HepG2 (cell line): ENCODE measurements around the gene MED12. TPM values are rescaled to one million over a fixed set of nuclear protein-coding genes. Genes with fewer than 3 reads are reported as not detected.

Experiments
- ATAC-seq: fragments of 200-7000 bp; cut with Tn5 transposase; 3 replicates; pipeline ENCODE4 v1.9.1; 2020; ENCODE audit warnings: mild to moderate bottlenecking, moderate library complexity
- BruUV-seq: library from RNA; stranded (reverse); fragments of 400-500 nt; replicated peaks from 2 replicates; lab custom pipeline; 2021; lab: Mats Ljungman, UMichigan
- CTCF ChIA-PET: fragments of 300-600 bp; formaldehyde crosslinking; extraction: SDS; loops from one replicate; lab custom pipeline; 2021; ENCODE audit warnings: low total read pairs, inconsistent platforms, low intra/inter-chr PET ratio; lab: Yijun Ruan, JAX
- POLR2A ChIA-PET: fragments of 350-600 bp; sonication (Branson Sonifier 250); formaldehyde crosslinking; loops from one replicate; lab custom pipeline; 2020; ENCODE audit warnings: antibody characterized with exemption, inconsistent platforms; lab: Yijun Ruan, JAX
- DNase-seq: peaks from one replicate; pipeline ENCODE4 v3.0.0-alpha.2; 2015; ENCODE audit warnings: low spot score
- FAIRE-seq: peaks from 3 replicates; lab custom pipeline; 2011; peaks lifted over from hg19 to GRCh38; lab: Jason Lieb, UNC
- H2AFZ ChIP-seq: one replicate; pipeline ENCODE4 v1.6.1; 2011; ENCODE audit warnings: low read length, inconsistent platforms
- H3K27ac ChIP-seq: fragments of 300-600 bp; 3 replicates; pipeline ENCODE4 v1.8.0; 2011; ENCODE audit warnings: mixed run types, mild to moderate bottlenecking, mixed read lengths, low read length, inconsistent platforms; ENCODE audit not compliant: insufficient read depth; ENCODE audit errors: extremely low read length
- H3K27me3 ChIP-seq, 2 experiments: fragments of 200-600 bp in 1 of 2; 2 replicates in 1 of 2; 3 replicates in 1 of 2; pipeline versions ENCODE4 v1.6.0 to v1.8.0; 2011; ENCODE audit warnings: low read length in 2 of 2, mild to moderate bottlenecking in 2 of 2, moderate library complexity in 2 of 2, inconsistent platforms in 1 of 2; ENCODE audit not compliant: insufficient read depth in 2 of 2, control insufficient read depth in 1 of 2
- H3K36me3 ChIP-seq, 2 experiments: fragments of 200-600 bp in 1 of 2; replicated peaks in 1 of 2; 2 replicates in 1 of 2; 3 replicates in 1 of 2; pipeline versions ENCODE4 v1.5.1 to v1.8.0; 2011; ENCODE audit warnings: low read length in 2 of 2, inconsistent platforms in 1 of 2; ENCODE audit not compliant: insufficient read depth in 2 of 2, control insufficient read depth in 1 of 2
- H3K4me1 ChIP-seq: 2 replicates; pipeline ENCODE4 v1.5.1; 2012; ENCODE audit warnings: low read length, inconsistent platforms; ENCODE audit not compliant: insufficient read depth
- H3K4me2 ChIP-seq: 2 replicates; pipeline ENCODE4 v1.6.0; 2011; ENCODE audit warnings: low read depth, low read length, inconsistent platforms
- H3K4me3 ChIP-seq, 3 experiments: fragments of 200-600 bp in 1 of 3; sonication (generic), shearing (Covaris generic) in 1 of 3; replicated peaks in 1 of 3; 2 replicates each; pipeline ENCODE4 v1.5.1; 2011 to 2016; ENCODE audit warnings: low read length in 3 of 3, inconsistent platforms in 2 of 3, low read depth in 2 of 3, mild to moderate bottlenecking in 2 of 3, control low read depth in 1 of 3, mixed read lengths in 1 of 3; ENCODE audit not compliant: insufficient read depth in 1 of 3
- H3K79me2 ChIP-seq: one replicate; pipeline ENCODE4 v1.6.1; 2011; ENCODE audit warnings: low read length, inconsistent platforms; ENCODE audit not compliant: insufficient read depth
- H3K9ac ChIP-seq: 2 replicates; pipeline ENCODE4 v1.6.0; 2011; ENCODE audit warnings: mild to moderate bottlenecking, low read depth, low read length, inconsistent platforms; ENCODE audit not compliant: insufficient read depth
- H3K9me3 ChIP-seq: 2 replicates; pipeline ENCODE4 v1.5.1; 2012; ENCODE audit warnings: mild to moderate bottlenecking, low read length
- H4K20me1 ChIP-seq: 2 replicates; pipeline ENCODE4 v1.6.0; 2011; ENCODE audit warnings: inconsistent platforms, mild to moderate bottlenecking, low read length, moderate library complexity; ENCODE audit not compliant: insufficient read depth
- ATF7-NPFF ChIP-seq: sonication (generic); formaldehyde crosslinking; IDR thresholded peaks from 2 replicates; pipeline ENCODE4 v1.8.1; 2023; ENCODE audit warnings: mild to moderate bottlenecking, low read depth, missing genetic modification reagents, moderate library complexity
- FOSL1 ChIP-seq: sonication (generic); formaldehyde crosslinking; IDR thresholded peaks from 2 replicates; pipeline ENCODE4 v1.9.0; 2021; ENCODE audit warnings: missing genetic modification reagents, borderline replicate concordance
- HNRNPK ChIP-seq: fragments of 200-400 bp; formaldehyde crosslinking; IDR thresholded peaks from 2 replicates; pipeline ENCODE4 v1.6.1; 2018; ENCODE audit warnings: low read length, low read depth, moderate library complexity, mild to moderate bottlenecking; ENCODE audit not compliant: poor library complexity, severe bottlenecking
- KDM4B ChIP-seq: sonication (generic); formaldehyde crosslinking; IDR thresholded peaks from 2 replicates; pipeline ENCODE4 v1.4.0; 2020; ENCODE audit warnings: missing genetic modification reagents
- RCOR2 ChIP-seq: IDR thresholded peaks from 2 replicates; pipeline ENCODE4 v1.6.1; 2016; ENCODE audit warnings: missing biosample characterization, missing genetic modification reagents
- RFX5 ChIP-seq: IDR thresholded peaks from 2 replicates; pipeline ENCODE4 v1.6.1; 2011; ENCODE audit warnings: low read depth, low read length, improper control_type of control experiment
- SMC3 ChIP-seq: IDR thresholded peaks from 2 replicates; pipeline ENCODE4 v1.6.1; 2011; ENCODE audit warnings: low read length, improper control_type of control experiment
- STAG1 ChIP-seq: sonication (generic); formaldehyde crosslinking; IDR thresholded peaks from 2 replicates; pipeline ENCODE4 v1.4.0; 2020; ENCODE audit warnings: missing genetic modification reagents
- TEAD3 ChIP-seq: optimal IDR thresholded peaks from 2 replicates; pipeline ENCODE3; 2016; ENCODE audit warnings: borderline replicate concordance
- THRA ChIP-seq: sonication (generic); formaldehyde crosslinking; IDR thresholded peaks from 2 replicates; pipeline ENCODE4 v1.4.0; 2020; ENCODE audit warnings: missing genetic modification reagents, borderline replicate concordance
- TOE1 ChIP-seq: sonication (generic); formaldehyde crosslinking; IDR thresholded peaks from 2 replicates; pipeline ENCODE4 v1.4.0; 2020; ENCODE audit warnings: mild to moderate bottlenecking, missing genetic modification reagents
- ZBTB26 ChIP-seq: IDR thresholded peaks from 2 replicates; pipeline ENCODE4 v1.6.1; 2016; ENCODE audit warnings: missing compliant biosample characterization, missing genetic modification reagents, borderline replicate concordance
- ZBTB3 ChIP-seq: sonication (generic); formaldehyde crosslinking; IDR thresholded peaks from 2 replicates; pipeline ENCODE4 v1.4.0; 2020; ENCODE audit warnings: low read depth, mild to moderate bottlenecking, moderate library complexity, missing genetic modification reagents, borderline replicate concordance
- ZFP82 ChIP-seq: sonication (generic); formaldehyde crosslinking; IDR thresholded peaks from 2 replicates; pipeline ENCODE4 v1.5.1; 2020; ENCODE audit warnings: mild to moderate bottlenecking, missing genetic modification reagents, borderline replicate concordance
- ZNF329 ChIP-seq: sonication (generic); formaldehyde crosslinking; IDR thresholded peaks from 2 replicates; pipeline ENCODE4 v1.9.0; 2021; ENCODE audit warnings: low read depth, mild to moderate bottlenecking, missing genetic modification reagents
- WGBS: methylation state at CpG from one replicate; pipeline ENCODE4 v1.1.6; 2017; ENCODE audit warnings: low lambda C conversion rate; 5-methylcytosine and 5-hydroxymethylcytosine counted together
- in situ Hi-C: cut with HindIII; loops from 2 replicates; pipeline ENCODE4 v1.10.0; 2017; ENCODE audit warnings: low pct_unique_long_range_greater_than_20kb; ENCODE audit not compliant: extremely low pct_ligation_motif_present
- intact Hi-C: fragments of 100-400 bp; cut with micrococcal nuclease; formaldehyde crosslinking; loops from one replicate; pipeline ENCODE4 v1.10.0; 2022; ENCODE audit not compliant: unreplicated experiment
- polyA plus RNA-seq, 8 experiments: library from polyadenylated mRNA; depleted of rRNA in 3 of 8; stranded (reverse) in 7 of 8; unstranded in 1 of 8; fragments of >200 nt; fragmentation: Illumina TruSeq in 4 of 8; extraction: Trizol in 4 of 8; gene quantifications; 2 replicates each; pipeline versions ENCODE4 v1.2.1 to v1.2.3, GENCODE V29; 2011 to 2016; ENCODE audit warnings: low read depth in 4 of 8, missing spikeins in 1 of 8, mixed read lengths in 1 of 8; ENCODE audit not compliant: insufficient read depth in 1 of 8
- total RNA-seq, 5 experiments: library from RNA; depleted of rRNA; stranded (reverse); fragments of >200 nt; fragmentation: Illumina TruSeq; extraction: Trizol; gene quantifications; 2 replicates each; pipeline ENCODE4 v1.2.3, GENCODE V29; 2016; ENCODE audit warnings: low read depth in 1 of 5

MED12 gene
- total and polyA plus RNA-seq, 2 of the 13 experiments (the other 11 are each of a cell fraction or from before 2014, with no cell fraction given) = 9.4 to 15.0 TPM

- WGBS = 80% methylated on average over 5 of the region's 12 CpGs
- intact Hi-C loops = no loop called here
Observed at GRCh38 chrX:71128166-71128833, 9.9 kb downstream of the MED12 start.

GRCh38 chrX:71128915-71129765, 10.7 kb downstream of the MED12 start:
- BruUV-seq = TSS peak; percentile 28
- Histone ChIP-seq H3K4me2 (no peak overlapping the region), H3K27ac (no peak overlapping the region), H3K9me3 (no peaks in the 10 kb centered on the region), H3K79me2 (no peaks in the 10 kb centered on the region), H3K9ac (no peak overlapping the region), H2AFZ (no peak overlapping the region), H4K20me1 (no peaks in the 10 kb centered on the region), H3K4me1 (peaks cover 7% of the 10 kb centered on the region; the same call in 1 of the 2 replicates), H3K27me3 (no peaks in the 10 kb centered on the region), H3K36me3 (peaks cover 14 to 44% of the 10 kb centered on the region in 2 experiments; a peak in 4 of 5 replicates), H3K4me3 (no peak overlapping the region)
- peak; percentile 35 for DNase-seq
- over 99% methylated on average over 9 of the region's 18 CpGs for WGBS
- intact Hi-C loops = loop anchor here (1.0 kb wide), 2 partner anchors 31 to 131 kb away; no protein-coding TSS in a partner anchor
- ChIA-PET CTCF (interaction anchor here (1.3 to 1.8 kb wide), 3 partner anchors 31 to 158 kb away, joined by 6 to 13 read pairs (median 9); no protein-coding TSS in a partner anchor), POLR2A (no interaction called here)
- ATAC-seq = peak; percentile 94
- peak; percentile 94 for FAIRE-seq
- in situ Hi-C loops = no loop called here
- no peak for TF ChIP-seq ZBTB3 (CRISPR knock-in tag)
- TF ChIP-seq ZFP82 (CRISPR knock-in tag) = no peak
- TF ChIP-seq KDM4B (CRISPR knock-in tag) = no peak
- TF ChIP-seq RFX5 = no peak
- TF ChIP-seq STAG1 = peak; percentile 75
- no peak for TF ChIP-seq ZBTB26 (CRISPR knock-in tag)
- no peak for TF ChIP-seq THRA
- TF ChIP-seq HNRNPK = no peak
- TF ChIP-seq TEAD3 (CRISPR knock-in tag) = peak; percentile 12
- TF ChIP-seq SMC3 = peak; percentile 65
- TF ChIP-seq TOE1 (CRISPR knock-in tag) = no peak

More at GRCh38 chrX:71128166-71128833, 9.9 kb downstream of the MED12 start:
- no peak for FAIRE-seq
- Histone ChIP-seq H3K79me2 (no peaks in the 10 kb centered on the region), H2AFZ (no peak overlapping the region), H3K9me3 (no peaks in the 10 kb centered on the region), H3K4me2 (no peak overlapping the region), H3K27ac (no peak overlapping the region), H3K27me3 (no peaks in the 10 kb centered on the region), H3K36me3 (peaks cover 14 to 49% of the 10 kb centered on the region in 2 experiments; a peak in 4 of 5 replicates), H3K4me3 (no peak overlapping the region), H4K20me1 (no peaks in the 10 kb centered on the region), H3K9ac (no peak overlapping the region), H3K4me1 (peaks cover 7% of the 10 kb centered on the region; the same call in 1 of the 2 replicates)
- DNase-seq = no peak
- ChIA-PET CTCF (interaction anchor here (1.3 to 1.8 kb wide), 3 partner anchors 30 to 158 kb away, joined by 6 to 13 read pairs (median 9); no protein-coding TSS in a partner anchor), POLR2A (interaction anchor here (1.0 kb wide), 1 partner anchor 10 kb away, joined by 3 read pairs; the partner anchor contains the start of gene MED12)
- TF ChIP-seq ZNF329 = no peak
- no peak for TF ChIP-seq ATF7-NPFF (CRISPR knock-in tag)
- no peak for TF ChIP-seq RCOR2
- no peak for TF ChIP-seq FOSL1
- in situ Hi-C loops = no loop called here
- no peak for ATAC-seq
- BruUV-seq = no TSS peak
